Endodermal cell (in vitro differentiated cells): ENCODE data around the gene HOGA1. TPM values are rescaled to one million over a fixed set of nuclear protein-coding genes. Genes with fewer than 3 reads are reported as not detected.
"Not testable (repeated sequence)": the region's sequence is repeated elsewhere in the genome, so short reads cannot be mapped to it uniquely, and the experiment has no call there.

Experiments
- DNase-seq: peaks from one replicate; pipeline ENCODE4 v3.0.0-alpha.2; 2017
- H3K27ac ChIP-seq: 2 replicates; pipeline ENCODE4 v1.5.1; 2013; ENCODE audit warnings: mild to moderate bottlenecking, low read depth, low read length, moderate library complexity
- H3K27me3 ChIP-seq: 2 replicates; pipeline ENCODE4 v1.6.1; 2013; ENCODE audit warnings: mild to moderate bottlenecking, low read length, moderate library complexity; ENCODE audit not compliant: insufficient read depth, control insufficient read depth, poor library complexity, severe bottlenecking
- H3K36me3 ChIP-seq: 2 replicates; pipeline ENCODE4 v1.7.0; 2013; ENCODE audit warnings: mild to moderate bottlenecking, low read length, moderate library complexity; ENCODE audit not compliant: control insufficient read depth, insufficient read depth
- H3K4me1 ChIP-seq: one replicate; pipeline ENCODE4 v1.7.0; 2013; ENCODE audit warnings: low read length; ENCODE audit not compliant: control insufficient read depth, insufficient read depth
- H3K4me3 ChIP-seq: 2 replicates; pipeline ENCODE4 v1.5.1; 2013; ENCODE audit warnings: mild to moderate bottlenecking, low read length, moderate library complexity
- H3K9ac ChIP-seq: 2 replicates; pipeline ENCODE4 v1.6.1; 2013; ENCODE audit warnings: mild to moderate bottlenecking, low read length, moderate library complexity; ENCODE audit not compliant: poor library complexity, severe bottlenecking; ENCODE audit errors: extremely low read depth
- H3K9me3 ChIP-seq: 2 replicates; pipeline ENCODE4 v1.6.1; 2013; ENCODE audit warnings: mild to moderate bottlenecking, low read length, moderate library complexity; ENCODE audit not compliant: control insufficient read depth
- H3K27ac Mint-ChIP-seq: 2 replicates; pipeline ENCODE4 v1.8.0; 2020; ENCODE audit warnings: mixed read lengths
- H3K27me3 Mint-ChIP-seq: 2 replicates; pipeline ENCODE4 v1.8.0; 2021; ENCODE audit warnings: mild to moderate bottlenecking, mixed read lengths; ENCODE audit not compliant: insufficient read depth
- H3K36me3 Mint-ChIP-seq: 2 replicates; pipeline ENCODE4 v1.8.0; 2020; ENCODE audit warnings: low read depth, mixed read lengths
- H3K4me1 Mint-ChIP-seq: 2 replicates; pipeline ENCODE4 v1.8.0; 2020; ENCODE audit warnings: mixed read lengths
- H3K4me3 Mint-ChIP-seq: 2 replicates; pipeline ENCODE4 v1.8.0; 2020; ENCODE audit warnings: mild to moderate bottlenecking, moderate library complexity, mixed read lengths
- H3K9me3 Mint-ChIP-seq: 2 replicates; pipeline ENCODE4 v1.8.0; 2020; ENCODE audit warnings: mild to moderate bottlenecking, mixed read lengths
- WGBS, 2 experiments: methylation state at CpG; one replicate each; pipeline versions ENCODE4 v1.1.5 to v1.1.7; 2013; ENCODE audit warnings: missing lambda C conversion rate in 2 of 2, mixed read lengths in 1 of 2; ENCODE audit not compliant: insufficient coverage in 1 of 2, insufficient read length in 1 of 2; 5-methylcytosine and 5-hydroxymethylcytosine counted together
- total RNA-seq, 2 donors: library from RNA; stranded (reverse); fragmentation: NEBNext Ultra II Directional in 1 of 2; extraction: Animal tissue kit (Norgen Biotek cat#: 25700) in 1 of 2; gene quantifications; 2 replicates in 1 of 2; 3 replicates in 1 of 2; pipeline ENCODE4 v1.2.1, GENCODE V29; 2021
- TF ChIP-seq, protein P1 (sequence below): fragments of 200-600 bp; sonication (generic); conservative IDR thresholded peaks from 2 replicates; pipeline ENCODE4 v1.5.0; 2021; ENCODE audit warnings: antibody characterized with exemption, mild to moderate bottlenecking

The HOGA1 gene
- total RNA-seq, 2 donors from 2014 or later: 0.15 to 1.7 TPM

GRCh38 chr10:97551271-97551670 is 32.9 kb upstream of the HOGA1 start:
- Mint-ChIP-seq H3K4me3 (no peak overlapping the region), H3K27ac (no peak overlapping the region), H3K27me3 (no peaks in the 10 kb centered on the region), H3K4me1 (peaks cover 20% of the 10 kb centered on the region), H3K9me3 (peaks cover 12% of the 10 kb centered on the region), H3K36me3 (peaks cover 6% of the 10 kb centered on the region)
- Histone ChIP-seq H3K9me3 (peaks cover 11% of the 10 kb centered on the region), H3K27ac (no peak overlapping the region), H3K27me3 (no peaks in the 10 kb centered on the region), H3K36me3 (no peaks in the 10 kb centered on the region), H3K4me1 (peaks cover 5% of the 10 kb centered on the region), H3K4me3 (no peak overlapping the region), H3K9ac (no peak overlapping the region)
- DNase-seq: no peak
- TF ChIP-seq, protein P1, sequence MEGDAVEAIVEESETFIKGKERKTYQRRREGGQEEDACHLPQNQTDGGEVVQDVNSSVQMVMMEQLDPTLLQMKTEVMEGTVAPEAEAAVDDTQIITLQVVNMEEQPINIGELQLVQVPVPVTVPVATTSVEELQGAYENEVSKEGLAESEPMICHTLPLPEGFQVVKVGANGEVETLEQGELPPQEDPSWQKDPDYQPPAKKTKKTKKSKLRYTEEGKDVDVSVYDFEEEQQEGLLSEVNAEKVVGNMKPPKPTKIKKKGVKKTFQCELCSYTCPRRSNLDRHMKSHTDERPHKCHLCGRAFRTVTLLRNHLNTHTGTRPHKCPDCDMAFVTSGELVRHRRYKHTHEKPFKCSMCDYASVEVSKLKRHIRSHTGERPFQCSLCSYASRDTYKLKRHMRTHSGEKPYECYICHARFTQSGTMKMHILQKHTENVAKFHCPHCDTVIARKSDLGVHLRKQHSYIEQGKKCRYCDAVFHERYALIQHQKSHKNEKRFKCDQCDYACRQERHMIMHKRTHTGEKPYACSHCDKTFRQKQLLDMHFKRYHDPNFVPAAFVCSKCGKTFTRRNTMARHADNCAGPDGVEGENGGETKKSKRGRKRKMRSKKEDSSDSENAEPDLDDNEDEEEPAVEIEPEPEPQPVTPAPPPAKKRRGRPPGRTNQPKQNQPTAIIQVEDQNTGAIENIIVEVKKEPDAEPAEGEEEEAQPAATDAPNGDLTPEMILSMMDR: no peak
- 85 to 90% methylated on average over 6 of the region's 6 CpGs for WGBS, 2 experiments

GRCh38 chr10:97553575-97554031 is 30.6 kb upstream of the HOGA1 start:
- Mint-ChIP-seq H3K4me1 (peaks cover 20% of the 10 kb centered on the region), H3K36me3 (peaks cover 6% of the 10 kb centered on the region), H3K9me3 (peaks cover 12% of the 10 kb centered on the region), H3K27me3 (no peaks in the 10 kb centered on the region), H3K4me3 (no peak overlapping the region), H3K27ac (peak overlapping the region; percentile 81)
- Histone ChIP-seq H3K27me3 (no peaks in the 10 kb centered on the region), H3K4me3 (no peak overlapping the region), H3K36me3 (no peaks in the 10 kb centered on the region), H3K4me1 (peaks cover 5% of the 10 kb centered on the region), H3K27ac (no peak overlapping the region), H3K9me3 (peaks cover 11% of the 10 kb centered on the region), H3K9ac (no peak overlapping the region)
- TF ChIP-seq, protein P1: peak; percentile 91
- DNase-seq: peak; percentile 96
- 16 to 50% methylated on average over 2 to 6 of the region's 6 CpGs for WGBS, 2 experiments

GRCh38 chr10:97554336-97554735 is 29.9 kb upstream of the HOGA1 start:
- not testable (repeated sequence) for H3K4me1 ChIP-seq, H3K27ac ChIP-seq, H3K36me3 ChIP-seq, H3K4me3 ChIP-seq, DNase-seq, H3K27me3 Mint-ChIP-seq, H3K27me3 ChIP-seq, H3K27ac Mint-ChIP-seq, H3K4me3 Mint-ChIP-seq, H3K36me3 Mint-ChIP-seq, H3K9ac ChIP-seq
- peaks cover 11% of the 10 kb centered on the region for H3K9me3 ChIP-seq
- 97% methylated on average over 5 of the region's 5 CpGs; no CpG with 5 or more reads in 1 of the 2 experiments for WGBS, 2 experiments
- Mint-ChIP-seq H3K9me3 (peaks cover 12% of the 10 kb centered on the region), H3K4me1 (peaks cover 20% of the 10 kb centered on the region)

DNA sequence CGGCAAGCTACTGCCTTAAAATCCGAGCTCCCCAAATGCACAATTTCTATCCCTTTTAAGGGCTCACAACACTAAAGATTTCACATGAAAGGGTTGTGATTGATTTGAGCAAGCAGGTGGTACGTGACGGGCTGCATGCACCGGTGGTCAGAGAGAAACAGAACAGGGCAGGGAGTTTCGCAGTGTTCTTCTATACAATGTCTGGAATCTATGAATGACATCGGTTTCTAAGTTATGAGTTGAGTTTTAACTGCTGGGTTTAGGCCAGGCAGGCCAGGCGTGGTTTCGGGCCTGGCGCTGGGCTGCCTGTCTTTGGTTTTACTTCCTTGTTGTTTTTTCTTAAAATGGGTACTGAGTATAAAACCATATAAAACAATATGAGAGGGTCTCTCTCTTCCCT is 28.6 kb upstream of the HOGA1 start:
- DNase-seq, H3K4me3 Mint-ChIP-seq, H3K9ac ChIP-seq, H3K27ac Mint-ChIP-seq, H3K36me3 Mint-ChIP-seq, H3K4me1 ChIP-seq, H3K27ac ChIP-seq, H3K27me3 Mint-ChIP-seq, H3K36me3 ChIP-seq, H3K27me3 ChIP-seq, H3K4me3 ChIP-seq: not testable (repeated sequence)
- Mint-ChIP-seq H3K9me3 (peaks cover 18% of the 10 kb centered on the region), H3K4me1 (peaks cover 10% of the 10 kb centered on the region)
- WGBS, 2 experiments: 100% methylated on average over 1 to 6 of the region's 10 CpGs
- H3K9me3 ChIP-seq: peaks cover 11% of the 10 kb centered on the region

GRCh38 chr10:97560731-97561381 is 23.3 kb upstream of the HOGA1 start:
- not testable (repeated sequence) for H3K27me3 Mint-ChIP-seq

More at GRCh38 chr10:97560731-97561381, 23.3 kb upstream of the HOGA1 start:
- H3K9me3 ChIP-seq, H3K9ac ChIP-seq, H3K4me3 ChIP-seq, H3K27me3 ChIP-seq, H3K36me3 ChIP-seq, H3K4me3 Mint-ChIP-seq, H3K4me1 ChIP-seq, H3K27ac ChIP-seq, H3K27ac Mint-ChIP-seq, DNase-seq: not testable (repeated sequence)
- Mint-ChIP-seq H3K9me3 (peaks cover 37% of the 10 kb centered on the region), H3K36me3 (peaks cover 19% of the 10 kb centered on the region), H3K4me1 (peaks cover 13% of the 10 kb centered on the region)
- WGBS, 2 experiments: 94 to 95% methylated on average over 16 to 17 of the region's 17 CpGs
